Measurements from ENCODE around the gene ASH1L.
"Not testable (repeated sequence)": the region's sequence is repeated elsewhere in the genome, so short reads cannot be mapped to it uniquely, and the experiment has no call there.

The ASH1L gene, protein sequence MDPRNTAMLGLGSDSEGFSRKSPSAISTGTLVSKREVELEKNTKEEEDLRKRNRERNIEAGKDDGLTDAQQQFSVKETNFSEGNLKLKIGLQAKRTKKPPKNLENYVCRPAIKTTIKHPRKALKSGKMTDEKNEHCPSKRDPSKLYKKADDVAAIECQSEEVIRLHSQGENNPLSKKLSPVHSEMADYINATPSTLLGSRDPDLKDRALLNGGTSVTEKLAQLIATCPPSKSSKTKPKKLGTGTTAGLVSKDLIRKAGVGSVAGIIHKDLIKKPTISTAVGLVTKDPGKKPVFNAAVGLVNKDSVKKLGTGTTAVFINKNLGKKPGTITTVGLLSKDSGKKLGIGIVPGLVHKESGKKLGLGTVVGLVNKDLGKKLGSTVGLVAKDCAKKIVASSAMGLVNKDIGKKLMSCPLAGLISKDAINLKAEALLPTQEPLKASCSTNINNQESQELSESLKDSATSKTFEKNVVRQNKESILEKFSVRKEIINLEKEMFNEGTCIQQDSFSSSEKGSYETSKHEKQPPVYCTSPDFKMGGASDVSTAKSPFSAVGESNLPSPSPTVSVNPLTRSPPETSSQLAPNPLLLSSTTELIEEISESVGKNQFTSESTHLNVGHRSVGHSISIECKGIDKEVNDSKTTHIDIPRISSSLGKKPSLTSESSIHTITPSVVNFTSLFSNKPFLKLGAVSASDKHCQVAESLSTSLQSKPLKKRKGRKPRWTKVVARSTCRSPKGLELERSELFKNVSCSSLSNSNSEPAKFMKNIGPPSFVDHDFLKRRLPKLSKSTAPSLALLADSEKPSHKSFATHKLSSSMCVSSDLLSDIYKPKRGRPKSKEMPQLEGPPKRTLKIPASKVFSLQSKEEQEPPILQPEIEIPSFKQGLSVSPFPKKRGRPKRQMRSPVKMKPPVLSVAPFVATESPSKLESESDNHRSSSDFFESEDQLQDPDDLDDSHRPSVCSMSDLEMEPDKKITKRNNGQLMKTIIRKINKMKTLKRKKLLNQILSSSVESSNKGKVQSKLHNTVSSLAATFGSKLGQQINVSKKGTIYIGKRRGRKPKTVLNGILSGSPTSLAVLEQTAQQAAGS (N-terminal part only)

DNA sequence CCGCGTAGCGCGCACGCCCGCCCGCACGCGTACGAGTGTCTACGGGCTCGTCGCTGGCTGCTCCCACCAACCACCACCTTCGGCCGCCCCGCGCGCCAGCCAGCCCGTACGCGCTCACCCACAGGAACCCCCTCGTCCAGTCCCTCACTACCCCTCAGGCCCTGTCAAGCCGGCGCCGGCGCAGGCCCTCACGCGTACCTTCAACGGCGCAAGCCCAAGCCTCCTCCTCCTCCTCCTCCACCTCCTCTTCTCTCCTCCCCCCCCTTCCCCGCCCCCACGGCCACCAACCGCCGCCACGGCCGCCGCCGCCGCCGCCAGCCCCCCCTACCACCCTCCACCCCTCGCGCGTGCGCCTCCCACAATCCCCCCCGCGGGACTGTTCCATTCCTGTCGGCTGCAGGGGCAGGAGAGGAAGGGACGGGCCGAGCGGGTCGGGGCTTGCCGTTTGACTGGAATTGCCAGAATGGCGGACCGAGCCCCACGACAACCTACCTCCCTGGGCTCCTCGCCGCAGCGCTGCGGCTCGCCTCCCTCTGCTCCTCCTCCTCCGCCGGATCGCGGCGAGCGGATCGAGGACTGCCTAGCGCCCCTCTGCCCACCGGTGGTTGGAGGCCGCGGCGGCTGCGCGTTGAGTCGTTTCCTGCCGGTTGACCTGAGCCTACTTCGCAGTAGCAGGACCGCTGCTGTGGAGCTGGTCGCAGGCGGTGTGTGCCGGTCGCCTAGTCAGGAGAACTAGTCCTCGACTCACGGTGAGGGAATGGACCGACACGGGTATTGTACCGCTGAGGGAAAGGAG is at the start of gene ASH1L:
TSS of gene ASH1L (minus strand) at position 223 of the 796 bp plus-strand sequence. CDS start 41,284 bp downstream, outside the sequence.
- peak; percentile 96 for DNase-seq

DNA sequence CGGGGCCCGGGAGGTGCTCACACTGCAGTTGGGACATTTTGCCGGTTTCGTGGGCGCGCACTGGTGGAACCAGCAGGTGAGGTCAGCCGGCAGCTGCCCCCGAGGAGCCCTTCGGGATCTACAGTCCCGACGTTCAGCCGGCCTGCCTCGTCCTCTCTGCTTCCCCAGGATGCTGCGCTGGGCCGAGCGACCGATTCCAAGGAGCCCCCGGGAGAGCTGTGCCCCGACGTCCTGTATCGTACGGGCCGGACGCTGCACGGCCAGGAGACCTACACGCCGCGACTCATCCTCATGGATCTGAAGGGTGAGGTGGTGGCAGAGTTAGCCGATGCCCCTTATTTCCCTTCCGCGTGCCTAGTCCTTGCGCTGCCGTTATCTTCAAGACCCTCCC is 47.6 kb upstream of the ASH1L start:
- DNase-seq: not testable (repeated sequence)

DNA sequence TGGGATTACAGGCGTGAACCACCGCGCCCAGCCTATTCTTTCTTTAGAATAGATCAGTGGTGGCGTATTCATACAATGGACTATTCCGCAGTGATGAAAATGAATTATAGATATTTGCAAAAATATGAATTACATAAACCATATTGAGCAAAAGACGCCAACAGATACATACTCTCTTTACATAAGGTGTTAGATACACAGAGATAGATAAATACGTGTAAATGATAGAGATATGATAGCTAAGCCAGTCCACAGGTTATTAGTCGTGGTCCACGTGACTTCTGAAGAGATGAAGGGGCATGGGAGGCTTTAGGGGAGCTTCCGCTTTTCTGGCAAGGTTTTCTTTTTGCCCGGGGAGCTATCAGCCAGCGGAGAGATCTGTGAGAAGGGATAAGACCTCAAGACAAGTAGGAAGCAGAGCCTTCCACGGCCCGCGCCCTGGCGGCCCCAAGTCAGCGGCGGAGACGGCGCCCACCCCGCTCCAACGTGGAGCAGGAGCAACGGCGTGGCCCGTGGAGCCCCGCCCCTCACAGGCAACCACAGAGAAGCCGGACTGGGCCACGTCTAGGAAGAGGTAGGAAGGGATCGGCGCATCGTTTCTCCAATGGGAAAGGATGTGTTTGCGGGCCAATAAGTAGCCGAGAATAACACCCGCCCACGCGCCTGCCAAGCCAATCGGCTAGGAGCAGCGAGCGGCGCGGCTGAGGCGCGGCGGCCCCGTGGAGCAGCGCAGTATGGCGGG is 47.1 kb upstream of the ASH1L start, which contains the start of gene MSTO1:
TSS of gene MSTO1 (plus strand) at position 704 of the 742 bp plus-strand sequence. CDS start at position 735, 31 bp downstream.
- peak; percentile 99 for DNase-seq

DNA sequence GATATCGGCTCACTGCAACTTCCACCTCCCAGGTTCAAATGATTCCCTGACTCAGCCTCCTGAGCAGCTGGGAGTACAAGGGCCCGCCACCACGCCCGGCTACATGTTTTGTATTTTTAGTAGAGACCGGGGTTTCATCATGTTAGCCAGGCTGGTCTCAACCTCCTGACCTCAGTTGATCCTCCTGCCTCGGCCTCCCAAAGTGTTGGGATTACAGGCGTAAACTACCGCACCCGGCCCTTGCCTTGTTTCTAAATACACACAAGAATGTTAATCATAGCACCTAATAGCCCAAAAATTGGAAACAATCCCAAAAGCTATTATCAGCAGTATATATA is 46.3 kb upstream of the ASH1L start:
- no peak for DNase-seq

DNA sequence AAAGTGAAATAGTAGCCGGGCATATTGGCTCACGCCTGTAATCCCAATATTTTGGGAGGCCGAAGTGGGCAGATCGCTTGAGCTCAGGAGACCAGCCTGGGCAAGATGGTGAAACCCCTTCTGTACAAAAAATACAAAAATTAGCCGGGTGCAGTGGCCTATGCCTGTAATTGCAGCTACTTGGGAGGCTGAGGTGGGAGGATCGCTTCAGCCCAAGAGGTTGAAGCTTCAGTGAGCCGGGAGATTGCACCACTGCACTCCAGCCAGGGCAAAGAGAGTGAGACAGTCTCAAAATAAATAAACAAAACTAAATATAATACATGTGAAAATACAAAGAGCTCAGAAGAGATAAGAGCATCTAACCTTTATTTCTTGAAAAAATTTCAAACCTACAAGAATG is 45.1 kb upstream of the ASH1L start:
- DNase-seq: no peak

DNA sequence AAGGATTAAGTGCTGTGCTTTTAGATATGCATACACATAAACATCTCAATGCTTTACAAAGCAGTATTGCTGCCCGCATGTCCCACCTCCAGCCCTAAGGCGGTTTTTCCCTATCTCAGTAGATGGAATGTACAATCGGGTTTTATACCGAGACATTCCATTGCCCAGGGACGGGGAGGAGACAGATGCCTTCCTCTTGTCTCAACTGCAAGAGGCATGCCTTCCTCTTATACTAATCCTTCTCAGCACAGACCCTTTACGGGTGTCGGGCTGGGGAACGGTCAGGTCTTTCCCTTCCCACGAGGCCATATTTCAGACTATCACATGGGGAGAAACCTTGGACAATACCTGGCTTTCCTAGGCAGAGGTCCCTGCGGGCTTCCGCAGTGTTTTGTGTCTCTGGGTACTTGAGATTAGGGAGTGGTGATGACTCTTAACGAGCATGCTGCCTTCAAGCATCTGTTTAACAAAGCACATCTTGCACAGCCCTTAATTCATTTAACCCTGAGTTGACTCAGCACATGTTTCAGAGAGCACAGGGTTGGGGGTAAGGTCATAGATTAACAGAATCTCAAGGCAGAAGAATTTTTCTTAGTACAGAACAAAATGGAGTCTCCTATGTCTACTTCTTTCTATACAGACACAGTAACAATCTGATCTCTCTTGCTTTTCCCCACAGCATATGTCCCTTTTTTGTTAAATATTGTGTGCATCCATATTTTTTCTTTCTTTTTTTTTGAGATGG is 37.4 kb upstream of the ASH1L start:
- not testable (repeated sequence) for DNase-seq

DNA sequence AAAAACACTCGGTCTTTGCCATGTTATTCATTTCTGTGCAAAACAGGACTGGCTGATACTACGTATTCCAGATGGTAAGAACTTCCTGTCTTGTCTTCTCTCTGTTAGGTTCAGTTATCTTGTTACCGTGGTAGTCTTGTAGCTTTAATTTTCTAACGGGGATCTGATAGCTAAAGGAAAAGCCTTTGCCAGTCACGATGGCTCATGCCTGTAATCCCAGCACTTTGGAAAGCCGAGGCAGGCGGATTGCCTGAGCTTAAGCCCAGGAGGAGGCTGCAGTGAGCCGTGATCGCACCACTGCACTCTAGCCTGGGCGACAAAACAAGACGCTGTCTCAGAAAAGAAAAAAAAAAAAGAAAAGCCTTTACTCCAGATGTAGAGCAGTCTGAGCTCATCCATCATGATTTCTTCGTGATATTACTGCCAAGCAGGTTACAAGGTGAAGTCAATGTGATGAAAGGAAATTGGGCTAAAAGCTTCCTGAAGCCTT is 36.3 kb upstream of the ASH1L start:
- peak; percentile 42 for DNase-seq

DNA sequence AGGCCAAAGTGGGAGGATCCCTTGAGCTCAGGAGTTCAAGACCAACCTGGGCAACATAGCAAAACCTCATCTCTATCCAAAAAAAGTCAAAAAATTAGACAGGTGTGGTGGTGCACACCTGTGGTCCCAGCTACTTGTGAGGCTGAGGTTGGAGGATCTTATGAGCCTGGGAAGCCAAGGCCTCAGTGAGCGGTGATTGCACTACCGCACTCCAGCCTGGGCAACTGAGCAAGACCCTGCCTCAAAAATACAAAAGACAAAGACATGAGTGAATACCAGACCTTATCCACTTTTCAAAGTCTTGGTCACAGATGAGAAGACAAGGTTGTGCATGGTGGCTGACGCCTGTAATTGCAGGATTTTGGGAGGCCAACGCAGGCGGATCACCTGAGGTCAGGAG is 34.3 kb upstream of the ASH1L start:
- no peak for DNase-seq

DNA sequence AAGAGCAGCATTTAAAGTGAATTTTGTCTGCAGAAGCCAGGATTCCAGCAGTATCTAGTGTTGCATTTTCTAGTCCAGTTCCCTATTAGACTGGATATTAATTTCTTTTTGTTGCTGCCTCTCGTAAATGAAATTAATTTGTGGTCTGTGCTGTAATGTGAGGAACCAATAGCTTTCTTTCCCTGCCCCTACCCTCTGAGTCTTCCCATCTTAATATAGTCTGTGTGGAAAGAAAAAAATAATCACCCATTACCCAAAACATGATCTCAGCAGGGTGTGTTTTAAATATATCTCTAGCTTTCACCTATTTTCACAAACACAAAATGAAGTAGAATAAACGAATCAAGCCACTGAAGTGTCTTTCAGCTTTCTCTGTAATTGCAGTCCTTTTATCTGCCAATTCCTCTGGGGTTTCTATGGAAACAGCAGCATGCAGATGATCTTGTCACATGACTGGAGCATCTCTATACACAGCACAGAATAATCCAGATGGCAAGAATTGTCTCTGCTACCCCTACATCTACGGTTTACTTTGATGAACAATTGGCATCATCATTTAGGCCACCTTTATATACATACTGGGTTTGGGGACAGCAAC is 33.4 kb upstream of the ASH1L start:
- DNase-seq: not testable (repeated sequence)

DNA sequence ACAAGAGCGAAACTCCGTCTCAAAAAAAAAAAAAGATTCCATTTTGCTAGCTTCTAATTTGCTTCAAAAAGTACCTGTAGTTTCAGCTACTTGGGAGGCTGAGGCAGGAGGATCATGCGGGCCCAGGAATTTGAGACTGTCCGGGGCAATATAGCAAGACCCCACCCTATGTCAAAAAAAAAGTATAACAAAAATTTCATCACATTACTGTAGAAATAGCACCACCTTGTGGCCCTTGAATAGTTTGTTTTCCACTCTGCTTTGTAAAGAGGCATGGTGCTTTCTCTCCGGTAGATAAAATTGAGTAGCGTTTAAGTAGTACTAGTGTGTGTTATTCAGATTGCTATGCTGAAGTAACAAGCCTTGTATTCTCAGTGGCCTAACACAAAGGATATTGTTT is 29.2 kb upstream of the ASH1L start:
- peak; percentile 89 for DNase-seq

DNA sequence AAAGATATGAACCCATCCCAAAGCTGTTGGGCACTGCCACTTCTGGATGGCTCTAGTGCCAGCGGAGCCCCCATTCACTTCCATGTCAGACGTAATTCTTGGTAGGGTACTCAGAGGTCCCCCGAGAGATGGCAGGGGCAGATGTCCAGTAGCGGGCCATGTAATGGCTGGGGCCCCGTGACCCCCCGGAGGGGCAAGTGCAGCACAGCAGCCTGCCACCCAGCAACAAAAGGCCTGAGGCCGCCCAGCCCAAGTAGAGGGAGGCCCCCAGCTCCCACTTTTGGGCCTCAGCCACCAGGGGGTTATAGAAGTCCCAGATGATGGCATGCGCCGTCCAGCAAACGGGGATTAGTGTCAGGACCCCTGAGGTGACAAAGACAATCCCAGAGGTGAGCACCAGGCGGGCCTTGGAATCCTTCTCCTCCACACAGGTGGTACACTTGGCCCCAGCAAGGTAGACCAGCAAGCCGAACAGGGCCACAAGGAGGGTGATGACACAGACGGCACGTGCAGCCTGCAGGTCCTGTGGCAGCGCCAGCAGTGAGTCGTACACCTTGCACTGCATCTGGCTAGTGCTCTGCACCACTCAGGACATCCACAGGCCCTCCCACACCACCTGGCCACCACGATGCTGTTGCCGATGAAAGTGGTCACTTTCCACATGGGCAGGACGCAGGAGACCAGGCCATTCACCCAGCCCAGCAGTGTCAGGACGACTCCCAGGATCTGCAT is 28.1 kb upstream of the ASH1L start:
- DNase-seq: not testable (repeated sequence)

DNA sequence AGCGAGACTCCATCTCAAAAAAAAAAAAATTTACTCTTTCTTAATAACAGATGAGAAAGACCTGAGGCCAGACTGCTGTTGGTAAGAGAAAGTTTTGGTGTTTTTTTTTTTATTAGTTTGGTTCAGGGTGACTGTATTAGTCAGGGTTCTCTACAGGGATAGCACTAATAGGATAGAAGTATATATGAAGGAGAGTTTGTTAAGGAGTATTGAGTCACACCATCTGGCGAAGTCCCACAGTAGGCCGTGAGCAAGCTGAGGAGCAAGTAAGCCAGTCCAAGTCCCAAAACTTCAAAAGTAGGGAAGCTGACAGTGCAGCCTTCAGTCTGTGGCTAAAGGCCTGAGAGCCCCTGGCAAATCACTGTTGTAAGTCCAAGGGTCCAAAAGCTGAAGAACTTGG is 26.7 kb upstream of the ASH1L start:
- DNase-seq: not testable (repeated sequence)

DNA sequence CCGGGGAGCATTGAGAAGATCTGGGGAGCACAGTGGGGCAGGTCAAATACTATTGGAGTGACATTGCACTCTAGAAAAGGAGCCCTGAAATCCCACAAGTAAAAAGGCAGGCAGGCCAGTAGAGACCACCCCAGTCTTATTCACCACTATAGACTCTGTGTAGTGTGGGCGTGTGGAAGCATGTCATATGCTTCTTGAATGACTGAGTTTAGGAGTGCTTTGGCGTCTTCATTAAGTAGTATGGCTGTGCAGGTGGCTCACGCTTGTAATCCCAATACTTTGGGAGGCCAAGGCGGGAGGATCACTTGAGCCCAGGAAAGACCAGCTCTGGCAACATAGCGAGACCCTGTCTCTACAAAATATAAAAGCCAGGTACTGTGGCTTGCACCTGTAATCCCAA is 21.2 kb upstream of the ASH1L start:
- not testable (repeated sequence) for DNase-seq

DNA sequence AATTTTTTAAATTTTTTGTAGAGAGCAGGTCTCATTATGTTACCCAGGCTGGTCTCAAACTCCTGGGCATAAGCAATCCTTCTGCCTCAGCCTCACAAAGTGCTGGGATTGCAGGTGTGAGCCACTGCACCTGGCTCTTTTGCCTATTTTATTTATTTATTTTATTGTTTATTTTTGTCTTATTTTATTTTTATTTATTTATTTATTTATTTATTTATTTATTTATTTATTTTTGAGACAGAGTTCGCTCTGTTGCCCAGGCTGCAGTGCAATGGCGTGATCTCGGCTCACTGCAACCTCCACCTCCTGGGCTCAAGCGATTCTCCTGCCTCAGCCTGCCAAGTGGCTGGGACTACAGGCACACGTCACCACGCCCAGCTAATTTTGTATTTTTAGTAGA is 13.0 kb upstream of the ASH1L start:
- not testable (repeated sequence) for DNase-seq

DNA sequence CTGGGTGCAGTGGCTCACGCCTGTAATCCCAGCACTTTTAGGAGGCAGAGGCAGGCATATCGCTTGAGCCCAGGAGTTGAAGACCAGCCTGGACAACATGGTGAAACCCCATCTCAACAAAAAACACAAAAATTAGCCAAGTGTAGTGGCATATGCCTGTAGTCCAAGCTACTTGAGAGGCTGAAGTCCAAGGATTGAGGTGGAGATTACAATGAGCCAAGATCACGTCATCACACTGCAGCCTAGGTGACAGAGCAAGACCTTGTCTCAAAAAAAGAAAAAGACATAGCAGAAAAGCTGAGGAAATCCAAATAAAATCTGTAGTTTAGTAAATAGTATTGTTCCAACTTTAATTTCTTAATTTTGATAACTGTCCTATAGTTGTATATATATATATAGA is 11.5 kb upstream of the ASH1L start:
- DNase-seq: no peak

DNA sequence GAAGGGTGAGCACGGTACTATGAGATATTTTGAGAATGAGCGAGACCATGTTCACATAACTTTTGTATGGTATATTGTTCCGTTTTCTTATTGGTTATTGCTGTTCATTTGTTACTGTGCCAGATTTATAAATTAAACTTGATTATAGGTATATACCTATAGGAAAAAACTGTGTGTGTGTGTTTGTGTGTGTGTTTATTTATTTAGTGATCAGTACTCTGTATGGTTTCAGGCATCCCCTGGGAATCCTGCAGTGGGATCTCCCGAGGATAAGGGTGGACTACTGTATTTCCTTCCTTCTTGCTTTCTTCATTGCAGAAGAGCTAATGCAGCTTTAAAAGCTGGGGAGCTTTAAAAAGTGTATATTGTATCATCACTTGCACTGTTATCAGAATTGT is 8.0 kb upstream of the ASH1L start:
- no peak for DNase-seq

DNA sequence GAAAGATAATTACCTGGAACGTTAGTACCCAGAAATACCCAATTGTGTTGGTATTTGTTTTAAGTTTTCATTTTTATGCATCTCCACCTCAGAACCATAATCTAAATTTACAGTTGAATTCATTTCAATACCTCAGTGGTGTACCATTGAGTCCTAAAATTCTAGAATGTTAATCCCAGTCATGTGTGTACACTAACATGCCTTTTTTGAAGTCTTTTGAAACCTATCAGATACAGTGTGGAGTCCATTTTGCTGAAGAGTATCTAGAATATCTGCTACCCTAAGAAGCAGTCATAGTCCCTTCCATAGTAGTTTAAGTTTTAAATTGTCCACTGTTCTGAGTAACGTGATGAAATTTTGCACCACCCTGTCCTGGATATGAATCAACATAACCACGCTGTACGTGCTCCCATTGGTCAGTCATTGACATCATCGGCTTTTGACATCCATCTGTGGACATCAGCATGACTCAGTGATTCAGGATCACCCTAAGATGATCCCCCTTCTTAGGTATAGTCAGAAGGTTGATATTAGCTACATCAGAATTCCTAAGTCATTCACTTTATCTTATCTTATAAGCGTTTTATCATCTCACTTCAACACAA is 7.5 kb upstream of the ASH1L start:
- no peak for DNase-seq

DNA sequence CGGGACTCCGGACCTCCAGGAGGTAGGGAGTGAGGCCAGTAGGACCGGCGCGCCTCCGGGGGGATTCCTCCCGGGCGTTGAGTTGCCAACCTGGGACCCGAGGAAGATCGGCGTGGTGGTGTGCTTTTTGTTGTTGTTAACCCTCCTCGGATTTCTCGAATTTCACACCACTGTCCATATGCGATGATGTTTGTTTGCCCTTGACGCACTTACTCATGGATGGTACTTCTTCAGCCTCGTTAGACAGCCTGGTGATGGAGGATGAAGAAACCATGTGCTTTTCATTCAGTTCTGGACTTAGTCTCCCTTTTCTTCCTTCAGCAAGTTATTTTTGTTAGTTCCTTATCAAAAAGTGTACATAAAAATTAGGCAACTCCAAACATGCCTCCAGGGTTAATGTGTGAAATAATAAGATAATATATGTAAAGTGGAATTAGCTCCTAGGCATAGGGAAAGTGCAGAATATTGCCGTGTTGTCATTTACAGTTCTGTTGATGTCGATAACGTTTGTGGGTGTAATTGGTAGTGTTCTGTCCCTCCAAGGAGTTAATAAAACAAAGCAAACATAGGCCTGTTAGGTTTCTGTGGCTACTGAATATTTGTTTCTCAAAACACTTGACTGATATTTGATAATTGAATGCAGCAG is 897 bp upstream of the ASH1L start:
- peak; percentile 60 for DNase-seq
